Measurements from ENCODE around the gene FDCSP. TPM values are rescaled to one million over a fixed set of nuclear protein-coding genes. Genes with fewer than 3 reads are reported as not detected.
"Not testable (repeated sequence)": the region's sequence is repeated elsewhere in the genome, so short reads cannot be mapped to it uniquely, and the experiment has no call there.

FDCSP gene
- polyA plus RNA-seq (ENCODE audit: insufficient read depth in 1 of 5, insufficient read length in 5 of 5, low replicate concordance in 1 of 5), result not detected
- long read RNA-seq, donor 1, result 0 reads
- long read RNA-seq, donor 2, result 0 reads
- long read RNA-seq, donor 3, partial matches to known transcripts, result 0 of 1 reads
- long read RNA-seq, donor 3, other reads (novel, unspliced or antisense), result 0 of 1 reads
- long read RNA-seq, donor 4, result 0 reads
- long read RNA-seq, donor 5, result 0 reads
- long read RNA-seq, donor 6, result 0 reads
- long read RNA-seq, donor 7, result 0 reads
- long read RNA-seq, donor 8, result 0 reads

- no peak for DNase-seq
Measured at GRCh38 chr4:70225824-70226223, at the start of gene FDCSP. Gene FDCSP, plus strand, starts transcription at chr4:70226124. Its CDS starts 5,071 bp downstream, at chr4:70231195.

GRCh38 chr4:70177090-70177489 lies 48.8 kb upstream of the FDCSP start:
- DNase-seq, result no peak

GRCh38 chr4:70178075-70178660 lies 47.8 kb upstream of the FDCSP start:
- no peak for DNase-seq

- no peak for DNase-seq
Measured at GRCh38 chr4:70179811-70180210, 46.1 kb upstream of the FDCSP start.

- no peak for DNase-seq
Measured at GRCh38 chr4:70181864-70182263, 44.1 kb upstream of the FDCSP start.

- peak; percentile 49 to 59 for DNase-seq
Measured at GRCh38 chr4:70182517-70183167, 43.3 kb upstream of the FDCSP start.

- no peak for DNase-seq
Measured at GRCh38 chr4:70183168-70183939, 42.6 kb upstream of the FDCSP start.

- DNase-seq, result no peak
Measured at GRCh38 chr4:70183940-70184246, 42.0 kb upstream of the FDCSP start.

GRCh38 chr4:70187216-70187615 lies 38.7 kb upstream of the FDCSP start:
- no peak for DNase-seq

GRCh38 chr4:70190579-70190978 lies 35.3 kb upstream of the FDCSP start:
- no peak for DNase-seq

- DNase-seq, result peak; percentile 66 to 67
Measured at GRCh38 chr4:70191647-70192046, 34.3 kb upstream of the FDCSP start.

GRCh38 chr4:70192895-70193294 lies 33.0 kb upstream of the FDCSP start:
- no peak for DNase-seq

- DNase-seq, result no peak
Measured at GRCh38 chr4:70195425-70195824, 30.5 kb upstream of the FDCSP start, which contains the start of gene ODAM. Gene ODAM, plus strand, starts transcription at chr4:70195725. Its CDS starts 819 bp downstream, at chr4:70196544.

- no peak for DNase-seq
Measured at GRCh38 chr4:70196857-70197256, 29.1 kb upstream of the FDCSP start.

- no peak for DNase-seq
Measured at GRCh38 chr4:70197842-70198241, 28.1 kb upstream of the FDCSP start.

- DNase-seq, result no peak
Measured at GRCh38 chr4:70203601-70204000, 22.3 kb upstream of the FDCSP start.

GRCh38 chr4:70212752-70213151 lies 13.2 kb upstream of the FDCSP start:
- DNase-seq, result not testable (repeated sequence)

- not testable (repeated sequence) for DNase-seq
Measured at GRCh38 chr4:70216109-70216508, 9.8 kb upstream of the FDCSP start.

- DNase-seq, result not testable (repeated sequence)
Measured at GRCh38 chr4:70216550-70216949, 9.4 kb upstream of the FDCSP start.

- DNase-seq, result not testable (repeated sequence)
Measured at GRCh38 chr4:70221389-70221788, 4.5 kb upstream of the FDCSP start.

- DNase-seq, result not testable (repeated sequence)
Measured at GRCh38 chr4:70221818-70222217, 4.1 kb upstream of the FDCSP start.

- no peak for DNase-seq
Measured at GRCh38 chr4:70236125-70236524, 10.2 kb downstream of the FDCSP start.

Data from right lung (tissue), 10 donors.